GM19099 (cell line): ENCODE results near the gene POU2F3.

ENCODE experiments used
- POLR2A ChIP-seq: IDR thresholded peaks from 3 replicates; pipeline ENCODE4 v1.6.1; 2011; ENCODE audit warnings: low read depth; ENCODE audit not compliant: insufficient read length; ENCODE audit errors: extremely low read depth

The POU2F3 gene

DNA sequence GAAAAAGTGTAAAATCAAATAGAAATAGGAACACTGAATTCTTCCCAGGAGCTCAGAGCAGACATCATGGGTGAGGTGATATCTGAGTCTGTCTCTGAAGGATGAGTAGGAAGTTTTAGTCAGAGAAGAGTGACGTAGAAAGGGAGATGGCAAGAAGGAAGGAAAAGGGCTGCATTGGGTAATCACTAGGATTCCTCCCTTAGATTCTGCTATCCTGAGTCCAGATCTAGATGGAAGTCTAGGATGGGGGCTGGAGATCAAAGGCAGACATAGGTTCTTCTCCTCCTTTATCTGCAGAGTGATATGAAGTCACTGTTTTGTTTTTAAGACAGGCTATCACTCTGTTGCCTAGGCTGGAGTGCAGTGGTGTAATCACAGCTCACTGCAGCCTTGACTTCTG, 30.4 kb downstream of the POU2F3 start:
- no peak for TF ChIP-seq POLR2A

DNA sequence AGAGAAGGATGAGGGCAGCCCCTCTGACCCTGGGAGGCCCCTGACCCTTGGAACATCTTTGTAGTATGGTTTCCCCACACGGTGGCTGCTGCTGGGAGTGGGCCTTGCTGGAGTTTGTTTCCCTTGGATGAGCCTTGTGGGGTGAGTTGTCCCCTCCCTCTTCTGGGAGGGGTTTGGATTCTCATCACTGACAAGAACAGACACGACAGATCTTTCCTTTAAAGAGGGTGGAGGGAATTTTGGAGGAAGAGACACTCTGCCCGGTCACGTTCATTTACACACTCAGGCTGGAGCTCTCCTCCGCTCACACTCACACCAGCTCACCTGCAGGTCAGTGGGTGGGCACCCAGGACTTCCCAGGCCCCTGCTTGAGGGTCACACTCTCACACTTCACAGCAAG, 31.7 kb downstream of the POU2F3 start:
- TF ChIP-seq POLR2A: no peak

DNA sequence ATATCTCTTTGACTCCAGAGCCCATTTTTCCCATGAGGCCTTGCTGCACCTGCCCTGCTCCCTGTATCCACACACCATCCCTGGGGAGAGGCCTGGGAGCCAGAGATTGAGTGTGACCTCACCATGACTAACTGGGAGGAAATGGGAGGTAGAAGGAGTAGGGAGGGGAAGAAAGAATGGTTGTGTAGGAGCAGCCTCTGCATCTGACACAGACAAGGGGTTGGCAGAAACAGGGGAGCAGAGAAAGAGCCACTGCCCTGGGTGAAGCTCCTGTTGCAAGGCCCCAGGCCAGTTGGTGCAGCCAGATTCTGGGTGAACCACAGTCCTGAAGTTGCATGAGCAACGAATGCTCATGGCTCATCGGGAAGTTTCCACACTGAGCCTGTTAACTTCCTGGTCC, 32.4 kb downstream of the POU2F3 start:
- TF ChIP-seq POLR2A: no peak

DNA sequence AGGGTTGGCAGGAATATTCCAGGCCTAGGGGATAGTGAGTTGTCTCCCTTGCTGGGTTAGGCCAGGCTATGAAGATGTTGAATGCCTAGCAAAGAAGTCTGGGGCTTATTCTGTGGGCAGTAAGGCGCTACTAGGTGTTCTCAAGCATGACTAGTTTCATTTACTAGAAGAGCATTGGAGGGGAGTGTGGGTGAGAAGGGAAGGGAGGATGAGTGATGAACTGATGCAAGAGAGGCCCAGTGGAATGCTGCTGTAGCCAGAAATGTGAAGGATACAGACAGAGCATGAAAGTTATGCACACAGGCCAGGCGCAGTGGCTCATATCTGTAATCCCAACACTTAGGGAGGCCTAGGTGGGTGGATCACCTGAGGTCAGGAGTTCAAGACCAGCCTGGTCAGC, 33.5 kb downstream of the POU2F3 start:
- TF ChIP-seq POLR2A: no peak

DNA sequence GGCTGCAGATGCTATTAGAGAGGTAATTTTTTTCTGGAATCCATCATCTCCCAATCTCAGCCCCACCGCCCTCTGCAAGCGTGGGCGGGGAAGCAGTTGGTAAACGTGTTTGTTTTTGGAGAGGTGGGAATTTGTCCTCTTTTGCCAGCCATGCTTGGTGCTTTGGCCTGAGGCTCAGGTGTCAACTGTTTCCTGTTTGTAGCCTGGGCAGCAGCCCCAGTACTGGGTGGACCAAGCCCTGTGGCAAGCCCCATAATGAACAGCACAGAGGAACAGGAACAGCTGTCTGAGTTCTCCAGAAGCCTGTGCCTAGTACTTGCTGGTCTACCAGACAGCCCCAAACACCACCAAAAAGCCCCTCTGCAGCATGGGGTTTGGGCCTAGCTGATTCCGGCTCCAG, 39.6 kb downstream of the POU2F3 start:
- no peak for TF ChIP-seq POLR2A

DNA sequence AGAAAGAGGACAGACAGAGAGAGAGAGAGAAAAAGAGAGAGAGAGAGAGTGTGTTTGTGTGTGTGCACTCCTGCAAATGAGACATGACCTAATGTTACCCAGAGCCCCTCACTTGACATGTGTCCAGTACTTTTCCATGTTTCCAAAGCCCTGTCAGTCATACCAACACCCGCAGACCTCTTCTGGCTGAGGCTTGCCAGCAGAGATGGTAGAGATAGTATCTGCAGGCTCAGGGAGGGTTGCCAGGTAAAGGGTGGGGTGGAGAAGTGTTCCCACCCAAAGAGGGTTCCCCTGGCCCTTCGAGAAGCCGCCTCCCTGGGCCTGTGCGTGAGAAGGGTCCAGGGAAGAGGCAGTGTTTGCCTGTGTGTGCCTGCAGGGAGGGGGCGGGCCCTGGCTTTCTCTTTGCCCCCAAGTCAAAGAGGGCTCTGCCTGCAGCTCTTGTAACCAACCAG, 40.7 kb downstream of the POU2F3 start:
- no peak for TF ChIP-seq POLR2A

DNA sequence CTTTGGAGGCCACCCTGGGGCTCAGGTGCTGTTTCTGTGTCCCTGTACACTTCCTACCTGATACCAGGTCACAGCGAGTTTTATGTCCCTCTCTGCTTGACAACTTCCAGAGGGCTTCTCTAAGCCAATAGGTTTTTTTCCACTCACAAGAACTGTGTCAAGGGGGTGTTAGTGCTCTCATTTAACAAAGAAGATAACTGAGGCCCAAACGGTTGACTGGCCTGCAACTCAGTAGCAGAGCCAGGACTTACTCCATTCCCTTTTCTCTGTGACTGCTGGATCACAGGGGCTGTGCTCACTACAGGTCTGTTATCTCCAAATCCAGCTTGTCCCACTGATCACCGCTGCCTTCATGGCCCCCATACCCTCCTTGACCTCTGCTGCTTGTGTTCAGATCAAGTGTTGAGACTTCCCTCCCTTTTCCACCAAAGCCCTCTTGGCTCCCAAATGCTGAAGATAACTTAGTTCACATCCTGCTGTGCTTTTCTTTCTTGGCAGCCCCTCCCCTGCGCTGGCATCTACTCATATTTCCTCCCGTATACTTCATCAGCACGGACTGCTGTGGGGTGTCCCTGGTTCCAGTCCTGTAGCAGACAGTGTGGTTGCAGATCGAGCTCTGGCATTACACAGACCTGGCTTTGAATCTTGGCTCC, 41.3 kb downstream of the POU2F3 start:
- no peak for TF ChIP-seq POLR2A

DNA sequence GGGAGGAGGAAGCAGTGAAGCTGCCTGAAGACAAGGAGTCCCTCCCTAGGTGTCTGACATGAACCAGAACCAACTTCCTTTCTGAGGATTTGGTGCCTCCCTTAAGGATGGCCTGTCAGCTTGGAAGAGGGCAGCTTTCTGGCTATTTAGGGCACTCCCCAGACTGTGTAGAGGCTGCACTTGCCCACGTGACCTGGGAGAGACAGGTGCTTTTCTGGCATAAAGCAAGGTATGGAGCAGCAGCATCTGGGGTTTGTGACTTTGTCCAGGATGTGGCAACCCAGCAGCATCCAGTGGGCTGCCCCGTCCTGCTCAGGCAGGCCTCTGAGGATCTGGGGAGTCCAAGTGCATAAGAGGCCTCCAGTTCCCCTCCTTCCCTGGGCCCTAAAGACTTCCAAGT, 43.2 kb downstream of the POU2F3 start:
- TF ChIP-seq POLR2A: no peak

DNA sequence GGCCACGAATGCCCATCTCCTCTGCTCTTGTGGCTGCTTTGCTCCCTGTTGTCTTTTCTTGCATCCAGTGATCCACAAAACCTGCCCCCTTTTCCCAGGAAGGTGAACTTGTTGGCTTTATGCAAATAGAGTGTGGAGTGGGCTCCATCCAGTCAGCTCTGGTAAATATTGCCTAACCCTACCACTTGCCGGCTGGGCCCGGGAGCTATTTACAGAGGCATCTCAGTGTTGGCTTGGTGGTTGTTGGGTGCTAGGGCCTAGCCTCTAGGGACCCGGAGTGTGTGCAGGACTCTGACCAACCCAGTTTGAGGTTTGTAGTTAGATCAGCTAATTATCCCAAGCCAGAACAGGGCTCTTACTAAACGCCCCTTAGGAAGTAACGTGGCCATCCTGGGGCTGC, 44.3 kb downstream of the POU2F3 start:
- TF ChIP-seq POLR2A: no peak

DNA sequence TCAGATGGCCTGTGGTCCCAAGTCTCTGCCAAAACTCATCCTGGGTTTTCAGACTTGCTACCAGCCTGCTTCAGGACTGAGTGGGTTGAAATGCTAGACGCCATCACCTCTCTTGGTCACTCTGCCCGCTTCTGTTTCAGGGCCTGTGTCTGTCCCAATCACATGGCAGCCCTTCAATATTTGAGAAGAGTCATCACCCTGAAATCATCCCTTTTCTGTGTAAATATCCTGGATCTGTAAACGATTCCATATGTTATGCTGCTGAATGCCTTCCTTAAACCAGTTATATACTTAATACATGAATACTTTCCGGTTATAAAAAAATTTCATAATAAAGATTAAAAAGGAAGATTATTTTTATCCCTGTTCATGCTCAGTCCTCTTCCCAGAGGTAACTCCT, 45.3 kb downstream of the POU2F3 start:
- TF ChIP-seq POLR2A: no peak

DNA sequence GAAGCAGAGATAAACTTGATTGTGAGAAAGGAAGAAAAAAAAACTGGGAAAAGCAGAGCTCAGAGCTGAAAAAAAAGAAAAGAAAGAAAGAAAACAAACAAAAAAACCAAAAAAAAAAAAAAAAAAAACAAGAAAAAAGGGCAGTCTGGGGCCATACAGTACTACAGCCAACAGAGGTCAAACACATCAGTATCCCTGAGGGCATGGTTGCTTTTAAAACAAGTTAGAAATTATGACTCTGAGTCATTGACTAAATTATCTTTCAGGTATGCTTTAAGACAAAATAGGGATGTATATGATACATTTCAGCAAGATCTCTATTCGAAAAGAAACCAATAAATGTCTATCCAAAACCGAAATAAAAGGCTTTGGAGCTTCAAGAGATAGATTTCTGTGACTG, 48.1 kb downstream of the POU2F3 start:
- no peak for TF ChIP-seq POLR2A

DNA sequence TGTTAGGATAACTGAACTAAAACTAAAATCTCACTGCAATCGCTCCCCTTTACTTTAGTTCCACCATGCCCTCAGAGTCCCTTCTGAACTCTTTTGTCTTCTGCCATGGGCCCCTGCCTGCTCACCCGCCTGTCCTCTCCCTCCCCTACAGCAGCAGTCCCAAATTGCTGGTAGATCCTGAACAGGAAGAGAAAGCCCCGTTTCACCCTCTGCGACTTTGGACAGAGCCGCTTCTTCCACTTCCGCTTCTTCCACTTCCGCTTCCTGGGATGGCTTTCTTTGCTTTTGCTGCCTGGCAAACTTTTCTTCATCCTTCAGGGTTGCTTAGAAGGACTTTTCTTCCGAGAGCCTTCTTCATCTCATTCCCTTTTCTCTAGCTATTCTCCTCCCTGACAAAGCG, 49.5 kb downstream of the POU2F3 start:
- TF ChIP-seq POLR2A: no peak

DNA sequence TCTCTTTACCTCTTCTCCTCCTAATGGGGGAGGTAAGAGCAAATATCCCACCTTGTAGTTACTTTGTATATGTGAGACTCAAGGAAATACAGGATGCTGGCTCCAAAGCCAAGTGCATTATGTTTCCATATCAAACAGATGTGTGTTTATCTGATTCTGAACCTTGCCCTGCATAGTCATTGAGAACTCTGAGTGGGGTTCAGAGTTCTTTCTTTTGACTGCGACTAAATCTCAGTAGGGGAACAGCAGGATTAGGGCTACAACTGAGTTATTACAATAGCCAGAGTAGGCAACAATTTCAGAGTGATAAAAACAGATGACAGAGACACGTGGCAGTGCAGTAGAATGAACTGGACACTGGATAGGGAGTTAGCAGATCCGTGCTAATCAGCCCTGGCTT, 51.0 kb downstream of the POU2F3 start:
- no peak for TF ChIP-seq POLR2A

DNA sequence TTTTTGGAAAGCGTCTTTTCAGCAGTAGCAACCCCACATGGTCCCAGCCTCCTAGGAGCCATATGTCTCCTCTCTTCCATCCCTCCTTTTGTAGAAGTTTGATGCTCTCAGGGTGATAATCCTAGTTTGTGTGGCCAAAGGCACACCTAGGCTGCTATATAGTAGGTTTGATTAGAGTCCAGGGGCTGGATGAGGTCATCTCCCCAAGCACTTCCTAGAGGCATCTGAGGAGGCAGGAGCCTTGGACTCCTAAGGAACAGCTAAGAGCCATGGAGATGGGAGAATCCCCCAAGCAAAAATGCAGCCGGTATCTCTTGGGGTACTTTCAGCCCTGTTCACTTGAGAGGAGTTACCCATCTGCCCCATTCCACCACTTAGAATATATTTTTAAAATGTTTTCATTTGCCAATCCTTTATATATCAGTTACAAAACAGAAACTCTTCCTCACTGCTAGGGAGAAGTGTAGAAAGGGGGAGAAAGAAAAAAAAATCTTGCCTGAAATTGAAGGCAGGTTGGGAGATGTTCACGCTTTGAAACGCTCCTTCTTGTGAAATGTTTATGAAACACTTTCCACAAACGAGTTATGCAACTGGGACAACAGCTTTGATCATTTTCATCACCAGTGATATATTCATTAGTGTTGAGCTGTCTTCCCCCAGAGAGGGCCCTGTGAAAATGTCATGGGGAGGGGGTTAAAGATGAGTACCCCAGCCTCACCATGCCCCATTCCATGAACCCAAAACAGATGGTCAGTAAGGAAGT, 53.3 kb downstream of the POU2F3 start:
- no peak for TF ChIP-seq POLR2A

DNA sequence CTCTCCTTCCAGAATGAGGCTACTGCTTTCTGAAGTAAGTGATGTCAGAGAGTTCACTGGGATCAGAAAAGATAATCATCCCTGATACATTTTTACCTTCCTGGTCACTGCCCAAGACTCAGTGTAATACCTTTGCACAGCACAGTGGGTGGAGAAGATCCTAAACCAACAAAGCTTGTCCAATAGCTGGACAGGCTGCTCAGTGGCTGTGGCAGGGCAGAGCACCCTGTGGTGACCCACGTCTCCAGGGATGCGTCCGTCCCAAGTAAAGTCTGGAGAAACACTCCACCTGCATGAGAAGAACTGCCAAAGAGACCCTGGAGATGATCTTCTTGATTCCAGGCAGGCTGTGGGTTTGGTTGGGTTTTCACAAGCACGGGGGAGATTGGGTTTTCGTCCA, 54.2 kb downstream of the POU2F3 start:
- no peak for TF ChIP-seq POLR2A

DNA sequence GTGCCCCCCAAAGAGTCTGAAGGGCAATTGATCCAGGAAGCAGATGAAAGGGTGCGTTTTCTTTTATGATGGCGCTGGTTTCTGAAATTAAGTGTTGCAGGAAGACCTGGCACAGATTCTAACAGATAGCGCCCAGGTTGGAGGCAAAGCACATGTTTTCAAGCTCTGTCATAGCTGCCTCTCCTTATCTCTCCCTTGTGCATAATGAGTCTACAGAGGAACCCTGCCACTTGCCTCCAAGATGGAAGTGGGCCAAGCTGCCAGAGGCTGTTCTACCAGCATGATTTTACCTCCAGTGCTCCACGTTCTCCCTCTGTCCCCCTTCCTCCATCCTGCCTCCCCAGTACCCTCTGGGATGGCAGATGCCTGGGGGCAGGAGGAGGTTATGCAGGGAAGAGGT, 55.2 kb downstream of the POU2F3 start:
- no peak for TF ChIP-seq POLR2A
